ENCODE measurements around the gene HOXB4.

GRCh38 chr17:48579760-48580554 lies 1.8 kb upstream of the HOXB4 start:
- TF ChIP-seq CTCF (IDR thresholded peaks at IDR 0.05; ENCODE audit: low read length), result no peak
- no peak for TF ChIP-seq EZH2phosphoT487 (IDR thresholded peaks at IDR 0.05; ENCODE audit: low read length)

Data from MM.1S (cell line).